Activated naive CD8-positive, alpha-beta T cell treated with anti-CD3 and anti-CD28 coated beads for 36 hours (primary cell): ENCODE results near the gene RNF125. TPM values are rescaled to one million over a fixed set of nuclear protein-coding genes. Genes with fewer than 3 reads are reported as not detected.
"Not testable (repeated sequence)": the region's sequence is repeated elsewhere in the genome, so short reads cannot be mapped to it uniquely, and the experiment has no call there.

ENCODE experiments used
- DNase-seq: peaks from one replicate; pipeline ENCODE4 v3.0.0; 2021
- H3K27ac Mint-ChIP-seq: one replicate; pipeline ENCODE4 v1.8.0; 2022; ENCODE audit warnings: mild to moderate bottlenecking, moderate library complexity, mixed read lengths
- H3K27me3 Mint-ChIP-seq: one replicate; pipeline ENCODE4 v1.8.0; 2022; ENCODE audit warnings: mild to moderate bottlenecking, mixed read lengths
- H3K36me3 Mint-ChIP-seq: one replicate; pipeline ENCODE4 v1.8.0; 2021; ENCODE audit warnings: mild to moderate bottlenecking, mixed read lengths
- H3K4me1 Mint-ChIP-seq: one replicate; pipeline ENCODE4 v1.8.0; 2021; ENCODE audit warnings: mixed read lengths
- H3K4me3 Mint-ChIP-seq: one replicate; pipeline ENCODE4 v1.8.0; 2022; ENCODE audit warnings: mild to moderate bottlenecking, moderate library complexity, mixed read lengths
- H3K9me3 Mint-ChIP-seq: one replicate; pipeline ENCODE4 v1.8.0; 2022; ENCODE audit warnings: mixed read lengths
- total RNA-seq, 2 experiments: library from RNA; stranded (reverse); gene quantifications; one replicate each; pipeline ENCODE4 v1.2.3, GENCODE V29; 2021

The RNF125 gene
- total RNA-seq, 2 experiments from 2014 or later = 11.6 to 11.8 TPM

- no peaks in the 10 kb centered on the region for H3K9me3 Mint-ChIP-seq
- peak overlapping the region; percentile 75 for H3K27ac Mint-ChIP-seq
These were observed 31.0 kb downstream of the RNF125 start for GRCh38 chr18:32049393-32050171.

GRCh38 chr18:32056613-32057358, 38.2 kb downstream of the RNF125 start:
- Mint-ChIP-seq H3K4me1 (peaks cover 20% of the 10 kb centered on the region), H3K27ac (no peak overlapping the region), H3K9me3 (no peaks in the 10 kb centered on the region), H3K4me3 (no peak overlapping the region), H3K27me3 (no peaks in the 10 kb centered on the region), H3K36me3 (peaks cover 15% of the 10 kb centered on the region)
- no peak for DNase-seq

More at GRCh38 chr18:32049393-32050171, 31.0 kb downstream of the RNF125 start:
- Mint-ChIP-seq H3K36me3 (peaks cover 25% of the 10 kb centered on the region), H3K4me1 (peaks cover 26% of the 10 kb centered on the region), H3K4me3 (no peak overlapping the region), H3K27me3 (no peaks in the 10 kb centered on the region)
- DNase-seq = no peak

GRCh38 chr18:32057624-32058165, 39.1 kb downstream of the RNF125 start:
- no peak overlapping the region for H3K27ac Mint-ChIP-seq
- no peak overlapping the region for H3K4me3 Mint-ChIP-seq
- no peaks in the 10 kb centered on the region for H3K27me3 Mint-ChIP-seq
- H3K4me1 Mint-ChIP-seq = peaks cover 20% of the 10 kb centered on the region
- peaks cover 13% of the 10 kb centered on the region for H3K36me3 Mint-ChIP-seq
- no peak for DNase-seq
- no peaks in the 10 kb centered on the region for H3K9me3 Mint-ChIP-seq

- H3K27ac Mint-ChIP-seq = no peak overlapping the region
These were observed 41.4 kb downstream of the RNF125 start for GRCh38 chr18:32060026-32060425.

GRCh38 chr18:32067375-32068167, 48.9 kb downstream of the RNF125 start:
- Mint-ChIP-seq H3K9me3 (no peaks in the 10 kb centered on the region), H3K27me3 (no peaks in the 10 kb centered on the region), H3K4me1 (peaks cover 3% of the 10 kb centered on the region), H3K36me3 (peaks cover 9% of the 10 kb centered on the region), H3K4me3 (no peak overlapping the region), H3K27ac (no peak overlapping the region)
- DNase-seq = no peak

More at GRCh38 chr18:32060026-32060425, 41.4 kb downstream of the RNF125 start:
- Mint-ChIP-seq H3K36me3 (peaks cover 17% of the 10 kb centered on the region), H3K4me3 (no peak overlapping the region), H3K4me1 (peaks cover 22% of the 10 kb centered on the region), H3K9me3 (no peaks in the 10 kb centered on the region), H3K27me3 (no peaks in the 10 kb centered on the region)
- no peak for DNase-seq

GRCh38 chr18:32072321-32072720, 53.7 kb downstream of the RNF125 start:
- no peak for DNase-seq
- Mint-ChIP-seq H3K27ac (no peak overlapping the region), H3K4me1 (peaks cover 6% of the 10 kb centered on the region), H3K9me3 (no peaks in the 10 kb centered on the region), H3K4me3 (no peak overlapping the region), H3K27me3 (no peaks in the 10 kb centered on the region), H3K36me3 (peaks cover 14% of the 10 kb centered on the region)

- H3K4me3 Mint-ChIP-seq = no peak overlapping the region
These were observed 55.6 kb downstream of the RNF125 start for GRCh38 chr18:32074206-32074605.

GRCh38 chr18:32078845-32079244, 60.2 kb downstream of the RNF125 start:
- no peak overlapping the region for H3K27ac Mint-ChIP-seq
- no peak overlapping the region for H3K4me3 Mint-ChIP-seq
- no peak for DNase-seq

More at GRCh38 chr18:32074206-32074605, 55.6 kb downstream of the RNF125 start:
- peaks cover 6% of the 10 kb centered on the region for H3K4me1 Mint-ChIP-seq
- DNase-seq = no peak
- H3K27ac Mint-ChIP-seq = no peak overlapping the region
- peaks cover 11% of the 10 kb centered on the region for H3K36me3 Mint-ChIP-seq
- no peaks in the 10 kb centered on the region for H3K9me3 Mint-ChIP-seq
- H3K27me3 Mint-ChIP-seq = no peaks in the 10 kb centered on the region

GRCh38 chr18:32081881-32082280, 63.3 kb downstream of the RNF125 start:
- Mint-ChIP-seq H3K4me3 (no peak overlapping the region), H3K36me3 (peaks cover 4% of the 10 kb centered on the region), H3K9me3 (peaks cover 2% of the 10 kb centered on the region), H3K27me3 (no peaks in the 10 kb centered on the region), H3K4me1 (peaks cover 20% of the 10 kb centered on the region), H3K27ac (no peak overlapping the region)
- DNase-seq = no peak

More at GRCh38 chr18:32078845-32079244, 60.2 kb downstream of the RNF125 start:
- no peaks in the 10 kb centered on the region for H3K9me3 Mint-ChIP-seq
- no peaks in the 10 kb centered on the region for H3K27me3 Mint-ChIP-seq
- H3K4me1 Mint-ChIP-seq = peaks cover 7% of the 10 kb centered on the region
- H3K36me3 Mint-ChIP-seq = peaks cover 11% of the 10 kb centered on the region

GRCh38 chr18:32083781-32084180, 65.2 kb downstream of the RNF125 start:
- no peak overlapping the region for H3K4me3 Mint-ChIP-seq
- peaks cover 27% of the 10 kb centered on the region for H3K4me1 Mint-ChIP-seq
- H3K27me3 Mint-ChIP-seq = no peaks in the 10 kb centered on the region
- H3K9me3 Mint-ChIP-seq = peaks cover 2% of the 10 kb centered on the region
- no peak overlapping the region for H3K27ac Mint-ChIP-seq
- H3K36me3 Mint-ChIP-seq = peaks cover 4% of the 10 kb centered on the region
- no peak for DNase-seq

GRCh38 chr18:32086881-32087280, 68.3 kb downstream of the RNF125 start:
- H3K27ac Mint-ChIP-seq = no peak overlapping the region
- no peak overlapping the region for H3K4me3 Mint-ChIP-seq
- H3K36me3 Mint-ChIP-seq = peaks cover 2% of the 10 kb centered on the region
- no peak for DNase-seq
- H3K27me3 Mint-ChIP-seq = no peaks in the 10 kb centered on the region
- peaks cover 2% of the 10 kb centered on the region for H3K9me3 Mint-ChIP-seq
- H3K4me1 Mint-ChIP-seq = peaks cover 27% of the 10 kb centered on the region

- DNase-seq, H3K9me3 Mint-ChIP-seq, H3K27me3 Mint-ChIP-seq, H3K27ac Mint-ChIP-seq: not testable (repeated sequence)
- peaks cover 33% of the 10 kb centered on the region for H3K4me1 Mint-ChIP-seq
- H3K4me3 Mint-ChIP-seq = peak overlapping the region; percentile 29
- H3K36me3 Mint-ChIP-seq = peaks cover 26% of the 10 kb centered on the region
These were observed 72.2 kb downstream of the RNF125 start for GRCh38 chr18:32090831-32091230.

GRCh38 chr18:32091325-32091723, 72.7 kb downstream of the RNF125 start:
- DNase-seq = no peak
- Mint-ChIP-seq H3K27ac (peak overlapping the region; percentile 97), H3K9me3 (no peaks in the 10 kb centered on the region), H3K4me1 (peaks cover 37% of the 10 kb centered on the region), H3K4me3 (peak overlapping the region; percentile 81), H3K27me3 (no peaks in the 10 kb centered on the region), H3K36me3 (peaks cover 30% of the 10 kb centered on the region)

- Mint-ChIP-seq H3K27me3 (no peaks in the 10 kb centered on the region), H3K9me3 (no peaks in the 10 kb centered on the region), H3K27ac (peak within 1 kb of the TSS; percentile 98), H3K4me1 (peaks cover 41% of the 10 kb centered on the region), H3K36me3 (peaks cover 32% of the 10 kb centered on the region), H3K4me3 (peak within 1 kb of the TSS; percentile 95)
- DNase-seq = peak; percentile 91
These were observed 73.2 kb downstream of the RNF125 start, which contains the start of gene RNF138 for GRCh38 chr18:32091724-32092421. Gene RNF138 (plus strand): TSS chr18:32091874. CDS start chr18:32092777, 903 bp downstream.
